HFFc6 (cell line): Measurements from ENCODE around the gene UAP1L1. TPM values are rescaled to one million over a fixed set of nuclear protein-coding genes. Genes with fewer than 3 reads are reported as not detected.

Experiments used
- DNase-seq: peaks from one replicate; pipeline ENCODE4 v3.0.0-alpha.2; 2018
- H3K27ac Mint-ChIP-seq: 2 replicates; pipeline ENCODE4 v1.8.0; 2020; ENCODE audit warnings: mild to moderate bottlenecking, mixed read lengths
- H3K27me3 Mint-ChIP-seq: 2 replicates; pipeline ENCODE4 v1.8.0; 2021; ENCODE audit warnings: mild to moderate bottlenecking, moderate library complexity, mixed read lengths; ENCODE audit not compliant: insufficient read depth
- H3K36me3 Mint-ChIP-seq: 2 replicates; pipeline ENCODE4 v1.8.0; 2021; ENCODE audit warnings: low read depth, mixed read lengths
- H3K4me1 Mint-ChIP-seq: 2 replicates; pipeline ENCODE4 v1.8.0; 2020; ENCODE audit warnings: low read depth, mixed read lengths
- H3K4me3 Mint-ChIP-seq: 2 replicates; pipeline ENCODE4 v1.8.0; 2020; ENCODE audit warnings: mild to moderate bottlenecking, moderate library complexity, mixed read lengths
- H3K9me3 Mint-ChIP-seq: 2 replicates; pipeline ENCODE4 v1.8.0; 2020; ENCODE audit warnings: mild to moderate bottlenecking, mixed read lengths
- total RNA-seq, 6 experiments: library from RNA; stranded (reverse); fragmentation: NEBNext Ultra II Directional; extraction: Animal tissue kit (Norgen Biotek cat#: 25700); gene quantifications; 2 replicates in 1 of 6; 3 replicates in 5 of 6; pipeline ENCODE4 v1.2.3, GENCODE V29; 2021
- TF ChIP-seq, protein P1 (sequence below): fragments of 200-600 bp; sonication (generic); IDR thresholded peaks from 2 replicates; pipeline ENCODE4 v1.5.0; 2021; ENCODE audit warnings: antibody characterized with exemption, mild to moderate bottlenecking

Gene UAP1L1
- total RNA-seq, 6 experiments from 2014 or later, result 9.4 to 13.1 (median 10.6) TPM

DNA sequence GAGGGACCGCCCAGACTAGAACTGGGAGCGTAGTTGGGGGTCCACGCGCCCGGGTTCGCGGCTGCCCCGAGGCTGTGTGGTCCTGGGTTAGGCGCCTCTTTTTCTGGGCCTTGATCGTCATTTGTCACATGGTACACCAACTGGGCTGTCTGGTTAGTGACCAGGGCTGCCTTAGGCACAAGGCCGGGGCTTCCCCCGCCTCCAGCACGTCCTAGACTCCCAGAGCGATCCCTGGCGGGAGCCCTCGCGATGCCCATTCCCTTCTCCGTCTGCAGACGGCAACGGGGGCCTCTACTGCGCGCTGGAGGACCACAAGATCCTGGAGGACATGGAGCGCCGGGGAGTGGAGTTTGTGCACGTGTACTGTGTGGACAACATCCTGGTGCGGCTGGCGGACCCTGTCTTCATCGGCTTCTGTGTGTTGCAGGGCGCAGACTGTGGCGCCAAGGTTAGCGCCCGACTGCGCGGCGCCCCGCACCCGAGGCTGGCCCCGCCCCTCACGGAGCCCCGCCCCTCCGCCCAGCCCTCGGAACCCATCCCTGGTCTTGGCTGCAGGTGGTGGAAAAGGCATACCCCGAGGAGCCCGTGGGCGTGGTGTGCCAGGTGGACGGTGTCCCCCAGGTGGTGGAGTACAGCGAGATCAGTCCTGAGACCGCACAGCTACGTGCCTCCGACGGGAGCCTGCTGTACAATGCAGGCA is 1.5 kb downstream of the UAP1L1 start:
- DNase-seq, result no peak
- H3K4me1 Mint-ChIP-seq, result peaks cover 21% of the 10 kb centered on the region
- peaks cover 3% of the 10 kb centered on the region for H3K27me3 Mint-ChIP-seq
- TF ChIP-seq, protein P1, sequence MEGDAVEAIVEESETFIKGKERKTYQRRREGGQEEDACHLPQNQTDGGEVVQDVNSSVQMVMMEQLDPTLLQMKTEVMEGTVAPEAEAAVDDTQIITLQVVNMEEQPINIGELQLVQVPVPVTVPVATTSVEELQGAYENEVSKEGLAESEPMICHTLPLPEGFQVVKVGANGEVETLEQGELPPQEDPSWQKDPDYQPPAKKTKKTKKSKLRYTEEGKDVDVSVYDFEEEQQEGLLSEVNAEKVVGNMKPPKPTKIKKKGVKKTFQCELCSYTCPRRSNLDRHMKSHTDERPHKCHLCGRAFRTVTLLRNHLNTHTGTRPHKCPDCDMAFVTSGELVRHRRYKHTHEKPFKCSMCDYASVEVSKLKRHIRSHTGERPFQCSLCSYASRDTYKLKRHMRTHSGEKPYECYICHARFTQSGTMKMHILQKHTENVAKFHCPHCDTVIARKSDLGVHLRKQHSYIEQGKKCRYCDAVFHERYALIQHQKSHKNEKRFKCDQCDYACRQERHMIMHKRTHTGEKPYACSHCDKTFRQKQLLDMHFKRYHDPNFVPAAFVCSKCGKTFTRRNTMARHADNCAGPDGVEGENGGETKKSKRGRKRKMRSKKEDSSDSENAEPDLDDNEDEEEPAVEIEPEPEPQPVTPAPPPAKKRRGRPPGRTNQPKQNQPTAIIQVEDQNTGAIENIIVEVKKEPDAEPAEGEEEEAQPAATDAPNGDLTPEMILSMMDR, result no peak
- no peak overlapping the region for H3K27ac Mint-ChIP-seq
- H3K36me3 Mint-ChIP-seq, result no peaks in the 10 kb centered on the region
- H3K9me3 Mint-ChIP-seq, result no peaks in the 10 kb centered on the region
- peak overlapping the region; percentile 81 for H3K4me3 Mint-ChIP-seq

DNA sequence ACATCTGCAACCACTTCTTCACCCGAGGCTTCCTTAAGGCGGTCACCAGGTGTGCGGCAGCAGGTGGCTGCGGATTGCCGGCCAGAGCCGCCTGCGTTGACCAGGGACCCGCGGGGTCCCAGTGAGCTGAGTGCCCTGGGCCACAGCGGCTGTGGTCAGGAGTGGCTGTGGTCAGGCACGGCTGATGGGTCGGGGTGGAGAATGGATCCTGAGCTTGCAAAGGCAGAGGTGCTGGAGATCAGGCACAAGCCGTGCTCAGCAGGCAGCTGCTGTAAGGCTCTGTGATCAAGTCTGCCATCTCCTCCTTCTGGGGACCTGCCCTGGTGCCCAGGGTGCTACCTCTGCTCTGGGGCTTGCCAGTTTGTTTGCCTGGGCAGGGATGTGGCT is 2.1 kb downstream of the UAP1L1 start:
- H3K4me3 Mint-ChIP-seq, result 0 out of 2 replicates have a peak overlapping the region, but pooled peaks have one; percentile 32
- TF ChIP-seq, protein P1, result no peak
- H3K27me3 Mint-ChIP-seq, result peaks cover 3% of the 10 kb centered on the region

DNA sequence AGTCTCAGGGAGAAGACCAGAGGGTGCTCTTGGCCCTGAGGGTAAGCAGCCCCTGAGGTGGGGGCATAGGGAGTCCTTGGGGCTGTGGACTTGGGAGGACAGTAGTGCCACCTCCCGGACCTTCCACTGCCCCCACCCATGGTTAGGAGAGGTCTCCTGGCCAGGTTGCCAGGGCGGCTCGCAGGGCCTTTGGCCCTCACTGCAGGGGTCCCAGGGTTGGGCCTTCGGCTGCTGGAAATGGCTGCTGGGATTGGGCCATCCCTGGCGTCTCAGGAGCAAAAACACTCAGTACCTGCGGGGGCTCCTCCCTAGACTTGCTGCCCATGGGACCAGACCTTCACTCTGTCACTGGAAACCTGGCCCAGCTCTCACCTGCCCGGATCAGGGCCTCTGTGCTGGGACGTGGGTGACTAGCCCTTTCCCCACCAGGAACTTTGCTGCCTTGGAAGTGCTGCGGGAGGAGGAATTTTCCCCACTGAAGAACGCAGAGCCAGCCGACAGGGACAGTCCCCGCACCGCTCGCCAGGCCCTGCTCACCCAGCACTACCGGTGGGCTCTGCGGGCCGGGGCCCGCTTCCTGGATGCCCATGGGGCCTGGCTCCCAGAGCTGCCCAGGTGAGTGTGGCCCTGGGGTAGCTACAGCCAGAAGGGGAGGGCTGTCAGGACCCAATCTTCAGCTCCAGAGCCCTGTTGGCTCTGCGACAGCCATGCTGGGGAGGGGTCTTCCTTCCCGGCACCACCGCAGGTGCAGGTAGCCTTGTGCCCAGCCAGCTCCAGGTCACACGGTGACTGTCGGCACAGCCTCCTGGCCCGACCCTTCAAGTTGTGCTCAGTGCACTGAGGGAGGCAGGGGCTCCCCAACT is 3.2 kb downstream of the UAP1L1 start:
- peaks cover 32% of the 10 kb centered on the region for H3K4me1 Mint-ChIP-seq
- no peaks in the 10 kb centered on the region for H3K36me3 Mint-ChIP-seq
- no peak for DNase-seq

More for the DNA sequence above, 2.1 kb downstream of the UAP1L1 start:
- DNase-seq, result no peak
- Mint-ChIP-seq H3K4me1 (peaks cover 25% of the 10 kb centered on the region), H3K36me3 (no peaks in the 10 kb centered on the region), H3K27ac (no peak overlapping the region), H3K9me3 (no peaks in the 10 kb centered on the region)

DNA sequence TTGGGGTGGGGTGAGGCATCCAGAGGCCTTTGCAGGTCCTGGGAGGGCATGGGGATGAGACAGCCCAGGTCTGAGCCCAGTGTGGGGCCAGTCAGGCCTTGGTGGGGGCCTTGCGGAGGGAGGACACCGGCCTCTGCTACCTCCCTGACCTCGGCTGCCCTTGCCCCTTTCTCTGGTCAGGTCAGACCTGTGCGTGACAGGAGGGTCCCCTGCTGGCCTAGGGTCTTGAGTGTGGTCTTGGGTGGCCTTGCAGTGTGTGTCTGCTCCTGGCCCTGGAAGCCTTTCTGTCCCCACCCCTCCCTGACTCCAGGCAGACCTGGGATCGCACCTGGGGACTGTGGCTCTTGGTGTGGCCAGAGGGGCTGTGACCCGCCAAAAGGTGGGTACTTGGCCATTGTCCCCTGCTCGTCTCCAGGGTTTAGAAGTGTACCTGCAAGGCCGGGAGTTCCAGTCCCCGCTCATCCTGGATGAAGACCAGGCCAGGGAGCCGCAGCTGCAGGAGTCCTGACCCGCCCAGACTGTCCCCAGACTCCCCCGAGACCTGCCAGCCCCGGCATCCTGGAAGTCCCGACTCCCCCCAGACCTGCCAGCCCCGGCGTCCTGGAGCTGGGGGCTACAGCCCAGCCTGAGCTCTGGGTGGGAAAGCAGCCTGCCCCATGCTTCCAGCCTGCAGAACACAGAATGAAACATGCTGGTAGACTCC is 5.1 kb downstream of the UAP1L1 start:
- no peak for DNase-seq
- Mint-ChIP-seq H3K4me1 (peaks cover 37% of the 10 kb centered on the region), H3K27me3 (peaks cover 3% of the 10 kb centered on the region; the same call in 1 of the 2 replicates), H3K27ac (peak overlapping the region; percentile 94), H3K36me3 (no peaks in the 10 kb centered on the region), H3K9me3 (no peaks in the 10 kb centered on the region), H3K4me3 (no peak overlapping the region)
- TF ChIP-seq, protein P1, result no peak

More for the DNA sequence above, 3.2 kb downstream of the UAP1L1 start:
- Mint-ChIP-seq H3K4me3 (no peak overlapping the region), H3K27me3 (peaks cover 3% of the 10 kb centered on the region; the same call in 1 of the 2 replicates), H3K27ac (no peak overlapping the region), H3K9me3 (no peaks in the 10 kb centered on the region)
- TF ChIP-seq, protein P1, result no peak

DNA sequence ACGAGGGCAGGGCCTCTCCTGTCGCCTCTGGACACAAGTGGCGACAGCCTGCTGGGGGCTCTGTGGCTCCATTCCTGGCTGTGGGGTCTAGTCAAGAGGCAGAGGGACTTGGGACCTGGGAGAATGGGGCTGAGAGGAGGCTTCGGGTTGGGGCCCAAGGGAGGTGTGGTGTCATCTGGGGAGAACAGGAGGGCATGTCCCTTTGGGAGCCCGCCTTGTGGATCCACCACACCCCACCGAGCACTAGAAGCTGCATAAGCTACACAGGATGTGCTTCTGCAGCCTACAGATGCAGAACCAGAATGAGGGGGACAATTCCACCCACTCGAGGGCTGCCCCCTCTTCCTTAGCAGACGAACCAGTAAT is 5.6 kb downstream of the UAP1L1 start:
- TF ChIP-seq, protein P1, result no peak
- Mint-ChIP-seq H3K27me3 (peaks cover 3% of the 10 kb centered on the region; the same call in 1 of the 2 replicates), H3K27ac (peak overlapping the region; percentile 94), H3K4me1 (peaks cover 43% of the 10 kb centered on the region), H3K4me3 (no peak overlapping the region; the same call in 1 of the 2 replicates), H3K36me3 (no peaks in the 10 kb centered on the region), H3K9me3 (no peaks in the 10 kb centered on the region)
- DNase-seq, result no peak
